Gastroesophageal sphincter (tissue), 4 donors: ENCODE measurements around the gene ENOSF1. TPM values are rescaled to one million over a fixed set of nuclear protein-coding genes. Genes with fewer than 3 reads are reported as not detected.

Source experiments
- ATAC-seq: fragments of 150-250 bp; one replicate; pipeline ENCODE4 v1.9.1; 2016; ENCODE audit warnings: mild to moderate bottlenecking, moderate library complexity
- H3K27ac ChIP-seq, 4 donors: fragments of 200-600 bp; sonication (generic) in 3 of 4; 1 replicate in 3 of 4; 2 replicates in 1 of 4; pipeline ENCODE4 v1.5.1; 2016 to 2019
- H3K27me3 ChIP-seq: fragments of 200-600 bp; sonication (generic); one replicate; pipeline ENCODE4 v1.5.1; 2019
- H3K36me3 ChIP-seq, 2 donors: fragments of 200-600 bp; sonication (generic); one replicate each; pipeline ENCODE4 v1.5.1; 2019; ENCODE audit warnings: control low read depth in 1 of 2
- H3K4me1 ChIP-seq, 3 donors: fragments of 200-600 bp; sonication (generic); 1 replicate in 2 of 3; 2 replicates in 1 of 3; pipeline ENCODE4 v1.5.1; 2016 to 2019; ENCODE audit warnings: control low read depth in 2 of 3
- H3K4me3 ChIP-seq, 2 donors: fragments of 200-600 bp; sonication (generic); one replicate each; pipeline ENCODE4 v1.5.1; 2019; ENCODE audit warnings: mild to moderate bottlenecking in 1 of 2, moderate library complexity in 1 of 2
- H3K9me3 ChIP-seq, 3 donors: fragments of 200-600 bp; sonication (generic); one replicate each; pipeline ENCODE4 v1.5.1; 2017 to 2019; ENCODE audit warnings: control low read depth in 2 of 3
- EP300 ChIP-seq: sonication (generic); formaldehyde crosslinking; IDR thresholded peaks from one replicate; pipeline ENCODE4 v1.6.1; 2017; ENCODE audit warnings: antibody characterized with exemption, mild to moderate bottlenecking
- POLR2A ChIP-seq, 2 donors: fragments of 450-650 bp; IDR thresholded peaks; one replicate each; pipeline ENCODE4 v1.6.1; 2017; ENCODE audit warnings: antibody characterized with exemption in 2 of 2, mild to moderate bottlenecking in 2 of 2, moderate library complexity in 1 of 2
- POLR2AphosphoS5 ChIP-seq: sonication (generic); formaldehyde crosslinking; IDR thresholded peaks from one replicate; pipeline ENCODE4 v1.6.1; 2017; ENCODE audit warnings: antibody characterized with exemption
- WGBS, 2 donors: methylation state at CpG; one replicate each; pipeline ENCODE4 v1.1.5; 2018; ENCODE audit warnings: low coverage in 1 of 2; 5-methylcytosine and 5-hydroxymethylcytosine counted together
- total RNA-seq, 4 donors: library from RNA; depleted of rRNA; stranded (reverse); fragments of >200 nt; gene quantifications; one replicate each; pipeline ENCODE4 v1.1.0, GENCODE V29; 2016
- TF ChIP-seq, protein P1 (sequence below), 4 experiments: fragments of 200-600 bp in 2 of 4; fragments of 450-650 bp in 2 of 4; sonication (generic) in 1 of 4; IDR thresholded peaks; one replicate each; pipeline ENCODE4 v1.5.1; 2017 to 2019; ENCODE audit warnings: antibody characterized with exemption in 4 of 4, mild to moderate bottlenecking in 2 of 4, moderate library complexity in 2 of 4

Gene ENOSF1
- total RNA-seq, 4 donors from 2014 or later, result 16.2 to 80.2 (median 37.1) TPM

DNA sequence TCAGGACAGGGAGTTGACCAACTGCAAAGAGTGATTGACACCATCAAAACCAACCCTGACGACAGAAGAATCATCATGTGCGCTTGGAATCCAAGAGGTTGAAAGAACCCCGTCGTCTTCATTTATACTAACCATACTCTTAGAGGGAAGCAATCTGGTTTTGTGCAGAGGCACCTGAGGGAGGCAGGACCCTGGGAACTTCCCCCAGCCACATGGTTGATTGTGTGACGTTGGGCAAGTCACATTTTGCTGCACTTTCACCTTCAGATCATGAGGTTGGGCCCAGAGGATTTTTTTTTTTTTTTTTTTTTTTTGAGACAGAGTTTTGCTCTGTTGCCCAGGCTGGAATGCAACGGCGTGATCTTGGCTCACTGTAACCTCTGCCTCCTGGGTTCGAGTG, 43.4 kb downstream of the ENOSF1 start:
- no peaks in the 10 kb centered on the region for H3K9me3 ChIP-seq
- H3K4me1 ChIP-seq, result peaks cover 0 to 21% (median 2%) of the 10 kb centered on the region in 3 donors
- no peak overlapping the region for H3K4me3 ChIP-seq
- peaks cover 0 to 32% of the 10 kb centered on the region in 2 donors for H3K36me3 ChIP-seq
- WGBS, 2 donors, result 91 to 94% methylated on average over 4 to 6 of the region's 8 CpGs
- H3K27ac ChIP-seq, result no peak overlapping the region
- TF ChIP-seq POLR2AphosphoS5 (no peak), EP300 (no peak), POLR2A (IDR thresholded peaks at IDR 0.05) (no peak)
- TF ChIP-seq, protein P1, sequence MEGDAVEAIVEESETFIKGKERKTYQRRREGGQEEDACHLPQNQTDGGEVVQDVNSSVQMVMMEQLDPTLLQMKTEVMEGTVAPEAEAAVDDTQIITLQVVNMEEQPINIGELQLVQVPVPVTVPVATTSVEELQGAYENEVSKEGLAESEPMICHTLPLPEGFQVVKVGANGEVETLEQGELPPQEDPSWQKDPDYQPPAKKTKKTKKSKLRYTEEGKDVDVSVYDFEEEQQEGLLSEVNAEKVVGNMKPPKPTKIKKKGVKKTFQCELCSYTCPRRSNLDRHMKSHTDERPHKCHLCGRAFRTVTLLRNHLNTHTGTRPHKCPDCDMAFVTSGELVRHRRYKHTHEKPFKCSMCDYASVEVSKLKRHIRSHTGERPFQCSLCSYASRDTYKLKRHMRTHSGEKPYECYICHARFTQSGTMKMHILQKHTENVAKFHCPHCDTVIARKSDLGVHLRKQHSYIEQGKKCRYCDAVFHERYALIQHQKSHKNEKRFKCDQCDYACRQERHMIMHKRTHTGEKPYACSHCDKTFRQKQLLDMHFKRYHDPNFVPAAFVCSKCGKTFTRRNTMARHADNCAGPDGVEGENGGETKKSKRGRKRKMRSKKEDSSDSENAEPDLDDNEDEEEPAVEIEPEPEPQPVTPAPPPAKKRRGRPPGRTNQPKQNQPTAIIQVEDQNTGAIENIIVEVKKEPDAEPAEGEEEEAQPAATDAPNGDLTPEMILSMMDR (IDR thresholded peaks at IDR 0.05), result no peak
- H3K27me3 ChIP-seq, result no peaks in the 10 kb centered on the region
- ATAC-seq, result no peak

DNA sequence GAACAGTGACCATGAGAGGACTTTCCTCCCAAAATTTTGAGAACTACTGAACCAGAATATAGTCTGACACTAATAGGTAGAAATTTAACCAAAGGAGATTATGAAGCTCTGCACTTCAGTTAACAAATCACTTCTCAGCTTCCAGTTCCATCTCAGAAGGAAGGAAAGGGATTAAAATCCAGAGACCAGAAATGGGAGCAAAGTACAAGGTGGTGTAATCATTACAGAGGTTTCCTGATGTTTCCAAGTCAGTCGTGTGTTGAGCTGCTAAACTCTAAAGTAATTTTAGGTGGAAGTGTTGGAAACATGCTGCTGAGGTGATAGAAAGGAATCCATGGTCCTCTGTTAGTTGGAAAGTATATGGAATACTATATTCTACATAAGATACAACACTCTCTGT, 44.2 kb downstream of the ENOSF1 start:
- H3K36me3 ChIP-seq, result peaks cover 0 to 32% of the 10 kb centered on the region in 2 donors
- no peak overlapping the region for H3K27ac ChIP-seq
- H3K4me3 ChIP-seq, result no peak overlapping the region
- 36 to 50% methylated on average over 1 of the region's 1 CpG for WGBS, 2 donors
- ATAC-seq, result no peak
- TF ChIP-seq, protein P1 (IDR thresholded peaks at IDR 0.05), result no peak
- TF ChIP-seq POLR2AphosphoS5 (no peak), POLR2A (IDR thresholded peaks at IDR 0.05) (no peak), EP300 (no peak)
- H3K4me1 ChIP-seq, result peaks cover 0 to 14% (median 2%) of the 10 kb centered on the region in 3 donors
- no peaks in the 10 kb centered on the region for H3K27me3 ChIP-seq
- H3K9me3 ChIP-seq, result no peaks in the 10 kb centered on the region

DNA sequence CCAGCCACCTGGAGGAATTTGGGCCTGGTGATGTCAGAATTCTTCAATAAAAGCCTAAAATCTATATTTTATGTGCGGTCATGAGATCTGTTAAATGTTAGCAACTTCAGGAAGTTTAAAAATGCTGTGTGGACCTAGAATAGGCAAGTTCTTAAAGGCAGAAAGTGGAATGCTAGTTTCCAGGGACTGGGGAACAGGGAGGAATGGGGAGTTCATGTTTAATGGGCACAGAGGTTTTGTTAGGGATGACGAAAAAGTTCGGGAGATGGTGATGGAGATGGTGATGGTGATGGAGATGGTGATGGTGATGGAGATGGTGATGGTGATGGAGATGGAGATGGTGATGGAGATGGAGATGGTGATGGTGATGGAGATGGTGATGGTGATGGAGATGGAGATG, 45.8 kb downstream of the ENOSF1 start:
- Histone ChIP-seq H3K4me1 (no peaks in the 10 kb centered on the region), H3K4me3 (no peak overlapping the region), H3K27me3 (no peaks in the 10 kb centered on the region), H3K27ac (no peak overlapping the region), H3K36me3 (peaks cover 0 to 20% of the 10 kb centered on the region in 2 donors), H3K9me3 (no peaks in the 10 kb centered on the region)
- 95 to 100% methylated on average over 3 of the region's 3 CpGs for WGBS, 2 donors
- TF ChIP-seq POLR2AphosphoS5, result no peak
- TF ChIP-seq, protein P1 (IDR thresholded peaks at IDR 0.05), result no peak
- TF ChIP-seq POLR2A (IDR thresholded peaks at IDR 0.05), result no peak
- no peak for TF ChIP-seq EP300
- ATAC-seq, result no peak

DNA sequence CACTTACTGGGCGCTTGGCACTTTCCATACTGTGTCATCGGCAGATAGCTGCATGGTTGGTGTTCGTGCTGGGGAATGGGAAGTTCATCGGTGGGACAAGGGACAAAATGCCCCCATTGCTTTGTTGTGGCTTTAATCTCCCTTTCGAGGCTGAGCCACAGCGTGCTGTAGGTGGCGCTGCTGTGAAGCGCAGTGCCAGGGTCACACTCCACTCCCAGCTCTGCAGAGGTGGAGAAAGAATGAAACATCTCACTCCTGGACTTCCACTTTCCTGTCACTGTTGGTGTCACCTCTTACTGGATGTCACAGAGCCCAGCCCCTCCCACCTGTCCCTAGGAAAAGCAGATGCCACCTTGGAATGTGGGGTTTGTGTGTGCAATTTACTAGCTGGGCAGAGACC, 46.3 kb downstream of the ENOSF1 start:
- peaks cover 0 to 16% of the 10 kb centered on the region in 2 donors for H3K36me3 ChIP-seq
- 100% methylated on average over 1 of the region's 8 CpGs; no CpG with 5 or more reads in 1 of the 2 donors for WGBS, 2 donors
- no peak for ATAC-seq

DNA sequence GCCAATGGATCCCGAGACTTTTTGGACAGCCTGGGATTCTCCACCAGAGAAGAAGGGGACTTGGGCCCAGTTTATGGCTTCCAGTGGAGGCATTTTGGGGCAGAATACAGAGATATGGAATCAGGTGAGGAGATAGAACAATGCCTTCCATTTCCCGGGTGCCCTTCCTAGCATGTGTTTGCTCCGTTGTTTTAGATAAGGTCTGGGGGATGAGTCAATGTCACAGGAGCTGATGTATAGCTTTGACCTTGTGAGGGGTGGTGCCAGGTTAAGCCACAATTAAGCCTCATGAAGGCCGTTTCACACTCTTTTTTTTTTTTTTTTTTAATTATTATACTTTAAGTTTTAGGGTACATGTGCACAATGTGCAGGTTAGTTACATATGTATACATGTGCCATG, 50.2 kb downstream of the ENOSF1 start:
- peaks cover 0 to 16% (median 5%) of the 10 kb centered on the region in 3 donors for H3K4me1 ChIP-seq
- no peak overlapping the region for H3K27ac ChIP-seq
- WGBS, 2 donors, result 90 to 94% methylated on average over 2 to 3 of the region's 4 CpGs
- no peak overlapping the region for H3K4me3 ChIP-seq
- peaks cover 11% of the 10 kb centered on the region for H3K27me3 ChIP-seq
- ATAC-seq, result no peak
- no peaks in the 10 kb centered on the region for H3K9me3 ChIP-seq
- H3K36me3 ChIP-seq, result no peaks in the 10 kb centered on the region
- TF ChIP-seq, protein P1 (IDR thresholded peaks at IDR 0.05), result no peak
- TF ChIP-seq EP300 (no peak), POLR2A (IDR thresholded peaks at IDR 0.05) (no peak), POLR2AphosphoS5 (no peak)

More for the DNA sequence above, 46.3 kb downstream of the ENOSF1 start:
- H3K4me1 ChIP-seq, result no peaks in the 10 kb centered on the region
- no peak overlapping the region for H3K4me3 ChIP-seq
- no peaks in the 10 kb centered on the region for H3K27me3 ChIP-seq
- no peak overlapping the region for H3K27ac ChIP-seq
- no peak for TF ChIP-seq POLR2AphosphoS5
- TF ChIP-seq, protein P1 (IDR thresholded peaks at IDR 0.05), result no peak
- TF ChIP-seq POLR2A (IDR thresholded peaks at IDR 0.05), result no peak
- TF ChIP-seq EP300, result no peak
- H3K9me3 ChIP-seq, result no peaks in the 10 kb centered on the region
